ENCODE data around the gene NATD1.

Gene NATD1

GRCh38 chr17:21275579-21276263 is 22.5 kb upstream of the NATD1 start:
- peak; percentile 89 for DNase-seq (ENCODE audit: low spot score)

- no peak for DNase-seq (ENCODE audit: low spot score)
Observed at GRCh38 chr17:21275047-21275578, 21.9 kb upstream of the NATD1 start.

GRCh38 chr17:21272881-21273792 is 19.9 kb upstream of the NATD1 start:
- no peak for DNase-seq (ENCODE audit: low spot score)

- DNase-seq (ENCODE audit: low spot score): no peak
Observed at GRCh38 chr17:21272250-21272649, 19.0 kb upstream of the NATD1 start.

- no peak for DNase-seq (ENCODE audit: low spot score)
Observed at GRCh38 chr17:21271454-21272183, 18.4 kb upstream of the NATD1 start.

GRCh38 chr17:21269394-21269793 is 16.2 kb upstream of the NATD1 start:
- no peak for DNase-seq (ENCODE audit: low spot score)

GRCh38 chr17:21268596-21269188 is 15.5 kb upstream of the NATD1 start:
- DNase-seq (ENCODE audit: low spot score): no peak

GRCh38 chr17:21263376-21263775 is 10.2 kb upstream of the NATD1 start:
- no peak for DNase-seq (ENCODE audit: low spot score)

- DNase-seq (ENCODE audit: low spot score): no peak
Observed at GRCh38 chr17:21262259-21262993, 9.2 kb upstream of the NATD1 start.

GRCh38 chr17:21258593-21258992 is 5.4 kb upstream of the NATD1 start:
- no peak for DNase-seq (ENCODE audit: low spot score)

- DNase-seq (ENCODE audit: low spot score): no peak
Observed at GRCh38 chr17:21253646-21254441, 634 bp upstream of the NATD1 start.

- DNase-seq (ENCODE audit: low spot score): no peak
Observed at GRCh38 chr17:21252289-21252795, 868 bp downstream of the NATD1 start.

- no peak for DNase-seq (ENCODE audit: low spot score)
Observed at GRCh38 chr17:21251337-21252010, 1.7 kb downstream of the NATD1 start.

- DNase-seq (ENCODE audit: low spot score): no peak
Observed at GRCh38 chr17:21250854-21251253, 2.4 kb downstream of the NATD1 start.

- no peak for DNase-seq (ENCODE audit: low spot score)
Observed at GRCh38 chr17:21249920-21250703, 3.1 kb downstream of the NATD1 start.

- no peak for DNase-seq (ENCODE audit: low spot score)
Observed at GRCh38 chr17:21249086-21249795, 4.0 kb downstream of the NATD1 start.

- no peak for DNase-seq (ENCODE audit: low spot score)
Observed at GRCh38 chr17:21248500-21248899, 4.7 kb downstream of the NATD1 start.
